Measurements from ENCODE around the gene RABGAP1L. TPM values are rescaled to one million over a fixed set of nuclear protein-coding genes. Genes with fewer than 3 reads are reported as not detected.

The RABGAP1L gene
- total RNA-seq, 1 donor from 2014 or later: 87.4 TPM

- DNase-seq (ENCODE audit: low spot score): no peak
Measured at GRCh38 chr1:174746024-174746808, 586.9 kb downstream of the RABGAP1L start.

GRCh38 chr1:174747613-174748012 lies 588.3 kb downstream of the RABGAP1L start:
- DNase-seq (ENCODE audit: low spot score): no peak

- no peak for DNase-seq (ENCODE audit: low spot score)
Measured at GRCh38 chr1:174748586-174748985, 589.3 kb downstream of the RABGAP1L start.

- DNase-seq (ENCODE audit: low spot score): no peak
Measured at GRCh38 chr1:174753131-174753530, 593.8 kb downstream of the RABGAP1L start.

- no peak for DNase-seq (ENCODE audit: low spot score)
Measured at GRCh38 chr1:174761335-174761734, 602.0 kb downstream of the RABGAP1L start.

- no peak for DNase-seq (ENCODE audit: low spot score)
Measured at GRCh38 chr1:174761901-174762585, 602.7 kb downstream of the RABGAP1L start.

- no peak for DNase-seq (ENCODE audit: low spot score)
Measured at GRCh38 chr1:174764191-174764590, 604.9 kb downstream of the RABGAP1L start.

- DNase-seq (ENCODE audit: low spot score): no peak
Measured at GRCh38 chr1:174766727-174767126, 607.4 kb downstream of the RABGAP1L start.

GRCh38 chr1:174768516-174768915 lies 609.2 kb downstream of the RABGAP1L start:
- DNase-seq (ENCODE audit: low spot score): no peak

GRCh38 chr1:174768949-174769348 lies 609.6 kb downstream of the RABGAP1L start:
- no peak for DNase-seq (ENCODE audit: low spot score)

- DNase-seq (ENCODE audit: low spot score): peak; percentile 17
Measured at GRCh38 chr1:174769961-174770549, 610.7 kb downstream of the RABGAP1L start.

- DNase-seq (ENCODE audit: low spot score): no peak
Measured at GRCh38 chr1:174775621-174776020, 616.3 kb downstream of the RABGAP1L start.

GRCh38 chr1:174777262-174777661 lies 617.9 kb downstream of the RABGAP1L start:
- DNase-seq (ENCODE audit: low spot score): no peak

GRCh38 chr1:174785510-174785909 lies 626.2 kb downstream of the RABGAP1L start:
- DNase-seq (ENCODE audit: low spot score): no peak

GRCh38 chr1:174786358-174786757 lies 627.0 kb downstream of the RABGAP1L start:
- no peak for DNase-seq (ENCODE audit: low spot score)

- DNase-seq (ENCODE audit: low spot score): no peak
Measured at GRCh38 chr1:174786760-174787159, 627.4 kb downstream of the RABGAP1L start.

- DNase-seq (ENCODE audit: low spot score): no peak
Measured at GRCh38 chr1:174788981-174789380, 629.7 kb downstream of the RABGAP1L start.

GRCh38 chr1:174789399-174789798 lies 630.1 kb downstream of the RABGAP1L start:
- DNase-seq (ENCODE audit: low spot score): no peak

- DNase-seq (ENCODE audit: low spot score): no peak
Measured at GRCh38 chr1:174791863-174792262, 632.5 kb downstream of the RABGAP1L start.

- DNase-seq (ENCODE audit: low spot score): no peak
Measured at GRCh38 chr1:174794861-174795260, 635.5 kb downstream of the RABGAP1L start.

- no peak for DNase-seq (ENCODE audit: low spot score)
Measured at GRCh38 chr1:174795806-174796205, 636.5 kb downstream of the RABGAP1L start.

- DNase-seq (ENCODE audit: low spot score): no peak
Measured at GRCh38 chr1:174797398-174797797, 638.1 kb downstream of the RABGAP1L start.

GRCh38 chr1:174799136-174799479 lies 639.8 kb downstream of the RABGAP1L start:
- DNase-seq (ENCODE audit: low spot score): no peak
